A549 treated with AZD9567 at 1 μM for 4 hours (cell line): ENCODE measurements around the gene ARHGEF7. TPM values are rescaled to one million over a fixed set of nuclear protein-coding genes. Genes with fewer than 3 reads are reported as not detected.

Experiments
- total RNA-seq: library from RNA; stranded (reverse); fragments of 200-300 nt; extraction: Qiagen RNA extraction; gene quantifications from 5 replicates; pipeline ENCODE4 v1.2.3, GENCODE V29; 2022; ENCODE audit not compliant: insufficient read depth

The ARHGEF7 gene
- total RNA-seq: 20.2 to 25.6 TPM (median 21.6 TPM) in 5 replicates

GRCh38 chr13:111115061-111115964 lies at the start of gene ARHGEF7:
Gene ARHGEF7 (plus strand): TSS chr13:111115310. CDS start chr13:111115527, 217 bp downstream.

DNA sequence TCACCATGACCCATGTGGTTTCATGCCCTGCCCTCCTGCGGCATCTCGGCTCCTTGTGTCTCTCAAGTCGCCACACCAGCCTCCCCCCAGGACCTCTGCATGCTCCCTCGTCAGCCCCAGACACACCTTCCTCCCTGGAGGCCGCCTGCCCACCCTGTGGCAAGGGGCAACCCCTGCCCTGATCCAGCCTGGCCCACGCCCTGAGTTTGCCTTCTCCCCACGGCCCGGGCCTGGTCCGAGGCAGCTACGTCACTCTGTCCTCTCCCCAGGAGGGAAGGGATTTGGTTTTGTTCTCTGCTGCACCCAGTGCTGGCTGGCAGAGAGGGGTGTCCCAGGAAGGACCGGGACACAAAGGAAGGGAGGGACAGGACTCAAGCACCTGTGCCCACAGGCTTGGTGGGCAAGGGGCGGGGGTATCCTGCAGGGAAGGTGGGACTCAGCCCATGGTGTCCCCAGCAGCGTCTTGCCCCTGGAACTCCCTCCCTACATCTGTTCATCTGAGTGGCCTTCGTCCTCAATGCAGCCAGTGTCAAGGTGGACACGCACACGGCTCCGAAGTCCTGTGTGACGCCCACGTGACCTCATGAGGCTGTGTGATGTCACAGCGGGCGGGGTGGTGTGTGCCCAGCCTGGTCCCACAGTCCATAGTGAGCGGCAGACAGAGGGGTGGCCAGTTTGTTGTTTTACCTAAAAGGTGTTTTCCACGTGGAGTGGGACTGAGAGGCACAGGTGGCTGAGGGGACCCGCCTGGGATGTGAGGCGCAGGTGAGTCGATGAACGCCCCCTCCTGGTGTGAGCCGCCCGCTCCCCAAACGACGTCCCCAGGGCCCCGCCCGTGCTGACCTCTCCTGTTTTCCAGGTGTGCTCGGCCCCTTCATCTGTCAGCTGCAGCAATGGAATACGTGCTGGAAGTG lies 205.1 kb downstream of the ARHGEF7 start, which contains the start of gene TEX29:
Gene TEX29 (plus strand): TSS at position 645 of the 914 bp plus-strand sequence. CDS start 249 bp downstream, at position 894.

Other genes with a start within 250 kb of the ARHGEF7 start
- gene ANKRD10, start 200.2 kb upstream of the ARHGEF7 start, total RNA-seq: 41.8 to 52.2 TPM (median 44.1 TPM) in 5 replicates
- gene TEX29, start 205.3 kb downstream of the ARHGEF7 start, total RNA-seq: 0.16 to 0.25 TPM (median 0.24 TPM) in 3 of 5 replicates, not detected in the others